Muscle layer of duodenum (tissue), 2 donors: ENCODE data around the gene WDR7.

Experiments
- H3K27ac ChIP-seq: one replicate; pipeline ENCODE4 v1.7.0; 2013; ENCODE audit warnings: mild to moderate bottlenecking, low read length
- H3K27me3 ChIP-seq: one replicate; pipeline ENCODE4 v1.7.0; 2013; ENCODE audit warnings: low read depth, mild to moderate bottlenecking, control low read depth, low read length
- H3K36me3 ChIP-seq, 2 donors: one replicate each; pipeline ENCODE4 v1.7.0; 2013; ENCODE audit warnings: low read length in 2 of 2, control low read depth in 1 of 2, mild to moderate bottlenecking in 1 of 2; ENCODE audit not compliant: insufficient read depth in 2 of 2, control insufficient read depth in 1 of 2
- H3K4me1 ChIP-seq, 2 donors: one replicate each; pipeline ENCODE4 v1.7.0; 2013; ENCODE audit warnings: low read length in 2 of 2, mild to moderate bottlenecking in 2 of 2, control low read depth in 1 of 2, moderate library complexity in 1 of 2; ENCODE audit not compliant: insufficient read depth in 2 of 2, control insufficient read depth in 1 of 2
- H3K4me3 ChIP-seq, 2 donors: one replicate each; pipeline ENCODE4 v1.7.0; 2013; ENCODE audit warnings: low read length in 2 of 2, low read depth in 1 of 2, mild to moderate bottlenecking in 1 of 2
- H3K9me3 ChIP-seq, 2 donors: one replicate each; pipeline ENCODE4 v1.7.0; 2013; ENCODE audit warnings: low read length in 2 of 2, control low read depth in 1 of 2, mild to moderate bottlenecking in 1 of 2; ENCODE audit not compliant: control insufficient read depth in 1 of 2
- donor health status: healthy.

Gene WDR7

GRCh38 chr18:56691530-56691929 lies 40.4 kb downstream of the WDR7 start:
- no peaks in the 10 kb centered on the region for H3K27me3 ChIP-seq
- H3K4me1 ChIP-seq: no peaks in the 10 kb centered on the region
- H3K27ac ChIP-seq: no peak overlapping the region
- no peaks in the 10 kb centered on the region for H3K9me3 ChIP-seq
- H3K36me3 ChIP-seq: peaks cover 27 to 36% of the 10 kb centered on the region in 2 donors
- H3K4me3 ChIP-seq: no peak overlapping the region

DNA sequence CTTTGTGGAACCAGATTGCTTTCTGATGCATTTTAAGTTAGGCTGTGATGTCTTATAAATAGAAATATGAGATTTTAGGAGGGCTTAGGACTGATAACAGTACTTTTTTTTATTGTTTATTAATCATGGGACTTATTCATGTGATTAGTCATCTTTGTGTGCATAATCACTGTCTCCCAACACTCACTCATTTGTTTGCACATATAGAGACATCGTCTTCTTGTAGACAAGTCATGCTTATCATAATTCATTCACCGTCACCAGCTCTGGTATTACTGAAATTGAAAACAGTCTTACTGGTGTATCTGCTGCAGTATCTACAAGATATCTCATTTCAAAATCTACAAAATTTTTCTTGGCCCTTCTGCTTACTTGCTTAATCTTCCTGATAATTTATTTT lies 45.8 kb downstream of the WDR7 start:
- H3K36me3 ChIP-seq: peaks cover 15 to 19% of the 10 kb centered on the region in 2 donors
- H3K27ac ChIP-seq: no peak overlapping the region
- H3K4me1 ChIP-seq: no peaks in the 10 kb centered on the region
- no peak overlapping the region for H3K4me3 ChIP-seq
- no peaks in the 10 kb centered on the region for H3K27me3 ChIP-seq
- H3K9me3 ChIP-seq: no peaks in the 10 kb centered on the region

- Histone ChIP-seq H3K27me3 (no peaks in the 10 kb centered on the region), H3K9me3 (no peaks in the 10 kb centered on the region), H3K4me1 (no peaks in the 10 kb centered on the region), H3K4me3 (no peak overlapping the region), H3K27ac (no peak overlapping the region), H3K36me3 (no peaks in the 10 kb centered on the region)
These were observed 51.8 kb downstream of the WDR7 start for GRCh38 chr18:56702946-56703345.

DNA sequence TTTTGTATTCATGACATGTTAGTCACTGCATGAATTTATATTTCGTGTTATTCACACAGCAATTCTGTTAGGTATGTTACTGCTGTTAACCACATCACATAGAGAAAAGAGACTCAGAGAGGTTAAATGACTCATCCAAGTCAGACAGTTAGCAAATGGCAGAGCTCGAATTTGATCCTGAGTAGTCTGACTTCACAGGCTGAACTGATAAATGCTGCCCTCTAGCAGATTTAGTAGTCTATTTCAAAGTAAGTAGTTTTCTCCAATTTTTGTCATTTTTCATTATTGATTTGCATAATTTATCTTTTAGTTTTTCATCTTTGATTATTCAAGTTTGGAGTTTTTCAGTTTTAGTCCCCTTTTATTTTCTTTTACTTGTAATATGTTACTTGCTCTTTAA lies 58.3 kb downstream of the WDR7 start:
- Histone ChIP-seq H3K4me1 (no peaks in the 10 kb centered on the region), H3K36me3 (no peaks in the 10 kb centered on the region), H3K9me3 (no peaks in the 10 kb centered on the region)

GRCh38 chr18:56711708-56712445 lies 60.7 kb downstream of the WDR7 start:
- Histone ChIP-seq H3K27ac (no peak overlapping the region), H3K4me1 (no peaks in the 10 kb centered on the region), H3K9me3 (no peaks in the 10 kb centered on the region), H3K36me3 (no peaks in the 10 kb centered on the region), H3K4me3 (no peak overlapping the region), H3K27me3 (no peaks in the 10 kb centered on the region)

More for the DNA sequence above, 58.3 kb downstream of the WDR7 start:
- no peaks in the 10 kb centered on the region for H3K27me3 ChIP-seq
- H3K27ac ChIP-seq: no peak overlapping the region
- no peak overlapping the region for H3K4me3 ChIP-seq

- Histone ChIP-seq H3K36me3 (peaks cover 0 to under 1% of the 10 kb centered on the region in 2 donors), H3K27me3 (no peaks in the 10 kb centered on the region), H3K4me3 (no peak overlapping the region), H3K4me1 (no peaks in the 10 kb centered on the region), H3K9me3 (no peaks in the 10 kb centered on the region), H3K27ac (no peak overlapping the region)
These were observed 61.6 kb downstream of the WDR7 start for GRCh38 chr18:56712761-56713160.

DNA sequence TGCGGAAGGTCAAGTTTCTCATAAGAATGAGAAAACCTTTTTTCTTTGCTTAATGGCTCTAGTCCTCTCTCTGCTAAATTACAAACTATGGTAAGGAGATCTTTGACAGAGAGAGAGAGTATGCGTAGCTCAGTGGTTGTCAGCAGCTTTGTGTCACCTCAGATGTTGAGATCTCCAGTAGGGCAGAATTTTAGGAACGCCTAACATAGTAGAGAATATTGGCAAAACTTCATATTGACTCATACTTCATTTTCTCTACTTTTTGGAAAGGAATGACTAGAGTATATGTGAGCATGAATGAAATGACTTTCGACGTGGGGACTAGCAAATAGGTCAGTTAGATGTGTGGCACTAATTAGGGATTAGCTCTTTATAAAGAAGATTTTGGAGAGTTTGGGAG lies 64.0 kb downstream of the WDR7 start:
- H3K9me3 ChIP-seq: no peaks in the 10 kb centered on the region
- H3K27me3 ChIP-seq: no peaks in the 10 kb centered on the region
- no peak overlapping the region for H3K27ac ChIP-seq
- no peaks in the 10 kb centered on the region for H3K4me1 ChIP-seq
- H3K36me3 ChIP-seq: peaks cover 0 to 9% of the 10 kb centered on the region in 2 donors
- no peak overlapping the region for H3K4me3 ChIP-seq

GRCh38 chr18:56716692-56717146 lies 65.6 kb downstream of the WDR7 start:
- no peak overlapping the region for H3K27ac ChIP-seq
- H3K9me3 ChIP-seq: no peaks in the 10 kb centered on the region
- H3K36me3 ChIP-seq: peaks cover 0 to 15% of the 10 kb centered on the region in 2 donors
- no peaks in the 10 kb centered on the region for H3K4me1 ChIP-seq
- no peak overlapping the region for H3K4me3 ChIP-seq
- H3K27me3 ChIP-seq: no peaks in the 10 kb centered on the region

DNA sequence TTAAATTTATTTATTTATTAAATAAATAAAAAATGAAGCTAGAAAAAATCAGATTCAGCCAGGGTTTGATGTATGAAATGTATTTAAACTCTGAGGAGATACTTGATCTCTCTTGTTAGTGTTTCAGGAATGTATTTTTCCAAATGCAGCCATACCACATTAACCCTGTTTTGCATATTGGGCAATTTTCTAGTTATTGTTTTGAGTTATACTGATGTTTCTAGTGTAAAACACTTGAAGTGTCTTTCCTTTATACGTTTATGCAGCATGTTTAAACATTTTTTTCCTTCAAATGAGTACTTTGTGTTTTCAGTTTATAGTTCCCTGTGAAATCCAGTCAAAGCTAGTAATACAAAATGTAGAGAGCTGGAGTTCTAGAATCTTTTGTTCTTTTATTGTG lies 69.9 kb downstream of the WDR7 start:
- Histone ChIP-seq H3K9me3 (no peaks in the 10 kb centered on the region), H3K36me3 (peaks cover 0 to 17% of the 10 kb centered on the region in 2 donors), H3K4me1 (no peaks in the 10 kb centered on the region)

GRCh38 chr18:56721491-56721890 lies 70.3 kb downstream of the WDR7 start:
- Histone ChIP-seq H3K27me3 (no peaks in the 10 kb centered on the region), H3K9me3 (no peaks in the 10 kb centered on the region), H3K4me3 (no peak overlapping the region), H3K4me1 (no peaks in the 10 kb centered on the region), H3K27ac (no peak overlapping the region), H3K36me3 (peaks cover 0 to 17% of the 10 kb centered on the region in 2 donors)

More for the DNA sequence above, 69.9 kb downstream of the WDR7 start:
- Histone ChIP-seq H3K27ac (no peak overlapping the region), H3K4me3 (no peak overlapping the region), H3K27me3 (no peaks in the 10 kb centered on the region)

DNA sequence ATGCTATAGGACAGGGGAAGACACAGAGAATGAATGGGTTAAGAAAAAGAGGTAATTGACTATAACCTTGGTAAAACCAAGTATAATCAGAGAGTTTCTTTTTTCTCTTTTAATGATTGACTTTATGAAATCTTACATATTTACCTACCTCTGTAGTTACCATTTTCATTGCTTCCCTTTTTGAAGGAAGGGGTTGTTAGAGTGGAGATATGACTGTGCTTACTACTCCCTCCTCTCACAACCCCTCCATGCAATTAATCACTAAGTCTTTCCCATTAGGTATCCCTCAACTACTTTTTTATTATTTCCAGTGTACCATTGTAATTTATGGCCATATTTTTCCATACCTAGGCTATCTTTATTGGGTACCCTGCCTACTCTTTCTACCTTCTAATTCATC lies 71.4 kb downstream of the WDR7 start:
- Histone ChIP-seq H3K27me3 (no peaks in the 10 kb centered on the region), H3K9me3 (no peaks in the 10 kb centered on the region), H3K27ac (no peak overlapping the region), H3K4me1 (no peaks in the 10 kb centered on the region), H3K36me3 (peaks cover 0 to 17% of the 10 kb centered on the region in 2 donors), H3K4me3 (no peak overlapping the region)

DNA sequence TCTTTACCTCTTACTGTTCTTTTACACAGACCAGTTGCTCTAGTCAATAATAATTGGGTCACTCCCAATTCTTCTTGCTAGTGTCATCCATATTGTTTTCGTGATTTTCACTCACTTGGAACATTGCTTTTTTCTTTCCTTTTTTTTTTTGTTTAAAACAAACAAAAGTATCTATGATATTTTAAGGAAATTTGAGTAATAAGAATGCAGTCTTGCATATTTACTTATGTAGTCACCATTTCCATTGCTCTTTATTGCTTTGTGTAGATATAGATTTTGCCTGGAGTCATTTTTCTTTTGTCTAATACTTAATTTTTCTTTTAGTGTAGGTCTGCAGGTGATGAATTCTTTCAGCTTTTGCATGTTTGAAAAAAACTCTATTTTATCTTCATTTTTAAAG lies 71.9 kb downstream of the WDR7 start:
- Histone ChIP-seq H3K36me3 (peaks cover 0 to 13% of the 10 kb centered on the region in 2 donors), H3K27ac (no peak overlapping the region), H3K27me3 (no peaks in the 10 kb centered on the region), H3K9me3 (no peaks in the 10 kb centered on the region), H3K4me3 (no peak overlapping the region), H3K4me1 (no peaks in the 10 kb centered on the region)
